Right forelimb (tissue), 1 donor: ENCODE results near the gene SORBS2.

ENCODE experiments used
- DNase-seq: peaks from one replicate; pipeline ENCODE4 v3.0.0-alpha.2; 2018

The SORBS2 gene

DNA sequence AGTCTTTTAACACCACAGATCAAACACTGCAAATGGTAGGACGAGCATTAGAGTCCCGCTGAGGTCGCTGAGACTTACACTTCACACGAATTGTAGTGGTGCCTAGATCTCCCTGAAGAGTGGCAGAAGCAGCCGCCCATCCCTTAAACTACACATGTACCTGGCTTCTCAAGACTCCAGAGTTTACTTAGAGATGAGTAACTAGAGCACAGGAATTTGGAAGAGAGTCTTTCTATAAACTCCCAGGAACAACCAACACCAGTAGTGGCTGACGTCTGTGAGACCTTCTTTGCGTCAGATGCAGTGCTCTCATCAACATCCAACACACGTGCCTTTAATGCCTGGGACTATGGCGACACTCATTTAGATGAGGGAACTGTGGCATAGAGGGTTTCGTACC is 12.6 kb downstream of the SORBS2 start:
- DNase-seq, result no peak

DNA sequence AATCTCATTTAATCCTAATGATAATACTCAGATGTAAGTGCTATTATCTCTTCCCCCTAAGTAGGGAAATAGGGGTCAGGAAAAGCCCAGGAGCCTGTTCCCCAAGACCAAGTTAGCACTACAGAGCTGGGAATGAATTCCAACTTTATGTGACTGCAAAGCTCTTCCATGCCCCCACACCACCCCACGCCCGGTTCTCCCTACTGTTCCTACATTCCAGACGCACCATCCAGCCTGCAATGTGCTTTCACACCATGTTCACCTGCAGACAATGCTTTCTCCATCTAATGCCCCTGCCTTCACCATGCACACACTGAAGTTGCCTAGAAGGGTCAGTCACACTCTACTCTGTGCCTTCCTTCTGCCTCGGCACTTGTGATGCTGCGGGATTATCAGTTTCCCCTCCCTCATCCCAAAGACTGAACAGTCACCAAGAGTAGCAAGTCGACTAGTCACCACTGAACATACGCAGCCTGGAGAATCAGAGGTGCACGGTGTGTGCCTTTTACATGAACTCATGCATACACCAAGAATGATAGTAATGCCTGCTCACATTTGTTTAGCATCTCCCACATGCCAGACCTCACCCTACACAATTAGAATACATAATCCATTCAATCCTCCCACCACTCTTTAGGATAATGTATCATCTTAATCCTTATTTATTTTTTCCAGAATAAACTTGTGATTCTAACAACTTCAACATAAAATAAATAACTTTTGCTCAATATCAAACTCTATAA is 14.2 kb downstream of the SORBS2 start:
- no peak for DNase-seq

DNA sequence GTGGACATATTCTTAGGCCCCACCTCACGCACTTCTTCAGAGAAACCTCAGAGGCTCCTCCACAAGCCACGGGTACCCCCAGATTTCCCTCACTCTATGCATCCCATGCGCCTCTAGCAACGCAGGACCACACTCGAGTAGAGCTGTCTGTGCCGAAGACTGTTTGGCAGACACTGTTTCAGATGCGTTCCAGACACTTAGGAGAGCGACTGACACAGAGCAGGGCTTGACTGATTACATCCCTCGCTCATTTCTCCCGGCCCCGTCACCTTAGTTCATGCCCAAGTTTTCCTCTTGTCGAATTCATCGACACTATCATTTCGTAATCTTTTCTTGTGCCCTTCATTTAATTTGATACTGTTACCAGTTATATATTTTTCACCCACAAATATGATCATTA is 15.0 kb downstream of the SORBS2 start:
- DNase-seq, result no peak

DNA sequence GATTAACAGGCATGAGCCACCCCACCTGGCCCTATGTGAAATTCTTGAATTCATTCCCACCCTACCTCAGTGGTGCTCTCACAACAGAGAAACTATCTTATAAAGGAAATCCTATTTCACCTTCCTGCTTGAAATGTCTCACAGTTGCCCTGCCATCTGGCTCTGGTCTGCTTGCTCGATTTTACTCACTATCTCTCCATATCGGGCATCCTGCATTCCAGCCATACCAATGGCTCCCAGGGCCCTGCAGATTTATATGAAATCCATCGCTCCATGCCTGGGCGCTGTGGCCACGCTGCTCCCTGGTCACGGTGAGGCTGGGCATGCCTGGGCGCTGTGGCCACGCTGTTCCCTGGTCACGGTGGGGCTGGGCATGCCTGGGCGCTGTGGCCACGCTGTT is 15.8 kb downstream of the SORBS2 start:
- no peak for DNase-seq

DNA sequence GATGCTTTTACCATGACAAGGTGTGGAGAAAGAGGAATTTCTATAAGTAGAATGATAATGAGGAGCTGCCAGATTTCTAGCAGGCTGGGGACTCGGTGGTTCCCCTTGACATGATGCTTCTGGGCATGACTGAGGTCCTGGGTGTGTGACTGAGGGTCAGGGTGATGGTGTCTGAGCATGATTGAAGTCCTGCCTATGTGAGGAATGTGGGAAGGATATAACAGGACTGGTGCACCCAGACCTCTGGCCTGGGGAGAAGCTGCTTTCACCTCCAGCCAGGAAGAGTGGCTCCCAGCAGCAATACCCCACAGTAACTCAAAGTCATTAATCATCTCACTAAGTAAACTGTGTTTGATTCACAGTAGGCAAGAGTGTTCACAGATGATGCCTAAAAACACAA is 17.4 kb downstream of the SORBS2 start:
- no peak for DNase-seq

DNA sequence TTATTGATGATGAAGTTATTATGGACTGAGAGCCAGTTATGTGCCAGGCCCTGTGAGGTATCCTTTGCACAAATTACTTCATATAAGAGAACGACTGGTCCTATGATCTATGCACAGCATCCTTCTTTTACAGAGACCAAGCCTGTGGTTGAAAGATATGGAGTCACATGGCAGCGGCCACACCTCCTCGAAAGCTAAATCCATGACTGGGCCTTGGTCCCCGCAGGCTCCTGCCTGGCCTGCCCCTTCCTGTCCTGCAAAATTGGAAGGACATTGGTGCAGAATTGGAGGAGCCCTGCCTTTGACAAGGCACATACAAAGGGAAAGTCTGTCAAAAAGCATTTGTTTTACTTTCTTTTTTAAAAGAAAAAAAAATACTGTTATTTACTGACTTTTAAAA is 18.3 kb downstream of the SORBS2 start:
- DNase-seq, result no peak

DNA sequence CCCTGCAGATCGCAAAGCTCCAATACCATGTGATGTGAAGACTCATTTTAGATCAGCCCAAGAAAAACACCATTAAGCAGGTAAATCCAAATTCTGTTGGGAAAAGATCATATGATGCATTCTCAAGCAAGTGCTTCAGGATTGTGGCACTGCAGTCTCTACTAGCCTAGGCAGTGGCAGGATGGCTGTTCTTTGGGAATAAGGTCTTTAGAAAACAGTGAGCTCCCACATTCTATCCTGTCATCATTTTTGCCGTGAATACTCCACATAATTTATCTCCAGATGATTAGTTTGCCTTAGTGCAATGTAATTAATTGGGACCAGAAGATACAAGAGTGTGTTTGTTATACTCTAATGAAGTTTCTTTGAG is 18.9 kb downstream of the SORBS2 start:
- no peak for DNase-seq

DNA sequence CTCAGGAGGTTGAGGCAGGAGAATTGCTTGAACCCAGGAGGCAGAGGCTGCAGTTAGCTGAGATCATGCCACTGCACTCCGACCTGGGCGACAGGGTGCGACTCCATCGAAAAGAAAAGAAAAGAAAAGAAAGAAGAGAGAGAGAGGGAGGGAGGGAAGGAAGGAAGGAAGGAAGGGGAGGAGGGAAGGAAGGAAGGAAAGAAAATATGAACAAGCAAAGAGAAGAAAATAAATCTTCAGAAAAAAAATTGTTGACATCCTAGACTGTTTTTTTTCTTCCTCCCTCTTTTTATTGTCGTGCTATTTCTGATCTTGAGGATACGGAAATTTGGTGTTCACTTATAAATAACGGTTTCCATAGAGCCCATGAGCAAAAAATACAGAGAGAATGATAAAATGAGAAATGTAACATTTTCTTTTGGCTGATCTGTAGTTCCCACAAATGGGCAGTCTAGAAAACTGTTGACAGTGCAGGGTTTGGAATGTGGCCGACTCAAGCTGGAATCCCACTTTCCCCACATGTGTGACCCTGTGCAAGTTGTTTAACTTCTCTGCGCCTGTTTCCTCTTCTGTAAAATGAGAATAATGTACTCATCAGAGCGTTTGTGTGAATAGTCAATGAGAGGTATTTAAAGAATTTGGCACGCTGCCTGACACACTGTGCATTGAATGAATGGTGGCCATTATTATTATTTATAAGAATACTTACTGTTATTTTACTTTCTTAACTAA is 19.4 kb downstream of the SORBS2 start:
- DNase-seq, result no peak

DNA sequence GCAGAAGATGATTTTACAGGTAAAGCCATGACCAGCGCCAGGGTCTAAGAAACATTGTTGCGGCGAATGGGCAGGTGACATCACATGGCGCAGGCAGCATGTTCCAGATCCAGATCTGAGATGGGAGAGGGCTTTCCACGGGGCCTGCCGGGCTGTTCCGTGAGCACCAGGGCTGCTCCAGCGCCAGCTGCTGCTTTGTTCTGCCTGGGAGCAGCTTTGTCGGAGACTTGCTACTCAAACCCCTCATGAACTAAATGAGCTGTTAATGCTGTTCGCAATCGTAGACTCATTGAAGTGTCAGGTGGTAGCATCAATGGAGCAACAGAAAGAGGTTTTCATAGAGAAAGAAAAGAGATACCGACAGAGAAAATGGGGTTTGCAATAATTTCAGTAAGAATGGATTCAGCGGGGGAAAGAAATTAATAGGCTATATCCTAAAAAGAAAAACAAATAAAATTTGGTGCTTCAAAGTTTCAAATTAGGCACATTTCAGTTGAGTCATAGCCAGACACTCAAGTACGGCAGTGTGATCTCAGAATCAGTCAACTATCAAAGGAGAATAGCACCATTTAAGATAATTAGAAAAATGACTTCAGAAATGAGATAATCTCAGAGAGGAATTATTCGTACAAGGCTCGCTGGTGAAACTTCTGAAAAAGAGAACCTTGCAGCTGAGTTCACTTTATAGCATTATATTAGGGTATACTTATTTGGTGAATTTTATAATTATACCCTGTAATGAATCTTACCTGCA is 23.9 kb downstream of the SORBS2 start:
- DNase-seq, result no peak

DNA sequence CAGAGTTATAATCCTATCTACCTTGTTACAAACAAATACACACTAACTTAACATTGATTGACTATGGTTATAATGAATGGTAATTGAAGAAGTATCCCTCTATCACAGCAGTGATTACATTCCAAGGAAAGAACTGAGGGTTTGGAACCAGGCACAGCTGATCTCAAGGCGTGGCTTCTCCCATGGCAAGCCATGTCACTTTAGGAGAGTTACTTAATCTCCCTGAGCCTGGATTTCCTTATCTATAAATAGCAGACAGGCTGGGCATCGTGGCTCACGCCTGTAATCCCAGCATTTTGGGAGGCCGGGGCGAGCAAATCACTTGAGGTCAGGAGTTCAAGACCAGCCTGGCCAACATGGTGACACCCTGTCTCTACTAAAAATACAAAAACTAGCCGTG is 25.6 kb downstream of the SORBS2 start:
- no peak for DNase-seq

DNA sequence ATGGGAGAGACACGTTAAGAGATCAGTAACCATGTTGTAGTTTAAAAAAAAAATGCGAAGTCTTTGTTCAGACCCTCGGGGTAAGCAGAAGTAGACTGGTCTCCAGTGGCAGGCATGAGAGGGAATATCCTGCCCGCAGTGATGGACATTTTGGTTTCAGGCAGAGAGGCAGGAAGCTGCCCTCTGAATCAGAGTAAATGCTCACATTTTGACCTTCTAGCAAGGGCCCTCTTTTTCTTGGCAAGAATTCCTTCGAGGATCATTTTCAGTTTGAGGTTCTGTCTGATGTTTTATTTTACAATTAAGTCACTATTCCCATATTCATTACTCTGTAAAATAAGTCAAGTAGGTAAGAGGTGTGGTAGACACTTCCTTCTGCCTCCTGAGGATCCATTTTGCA is 28.4 kb downstream of the SORBS2 start:
- DNase-seq, result no peak

DNA sequence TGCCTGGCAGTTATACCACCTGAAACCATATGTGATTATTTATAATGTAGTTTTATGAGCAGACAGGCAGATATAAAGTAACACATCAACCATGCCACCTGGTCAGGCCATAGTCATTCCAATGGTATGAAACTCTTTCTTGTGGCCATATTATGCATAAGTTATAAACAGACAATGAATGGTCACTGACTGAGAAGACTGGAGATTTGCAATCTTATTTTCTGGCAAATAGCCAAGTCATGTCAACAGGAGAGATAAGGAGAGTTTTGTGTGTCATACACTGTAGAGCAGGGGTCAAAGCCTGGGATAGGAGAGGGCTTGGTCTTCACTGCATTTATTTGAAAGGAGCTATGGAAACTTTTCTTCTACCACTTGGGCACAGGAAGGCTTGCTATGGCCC is 29.5 kb downstream of the SORBS2 start:
- no peak for DNase-seq

DNA sequence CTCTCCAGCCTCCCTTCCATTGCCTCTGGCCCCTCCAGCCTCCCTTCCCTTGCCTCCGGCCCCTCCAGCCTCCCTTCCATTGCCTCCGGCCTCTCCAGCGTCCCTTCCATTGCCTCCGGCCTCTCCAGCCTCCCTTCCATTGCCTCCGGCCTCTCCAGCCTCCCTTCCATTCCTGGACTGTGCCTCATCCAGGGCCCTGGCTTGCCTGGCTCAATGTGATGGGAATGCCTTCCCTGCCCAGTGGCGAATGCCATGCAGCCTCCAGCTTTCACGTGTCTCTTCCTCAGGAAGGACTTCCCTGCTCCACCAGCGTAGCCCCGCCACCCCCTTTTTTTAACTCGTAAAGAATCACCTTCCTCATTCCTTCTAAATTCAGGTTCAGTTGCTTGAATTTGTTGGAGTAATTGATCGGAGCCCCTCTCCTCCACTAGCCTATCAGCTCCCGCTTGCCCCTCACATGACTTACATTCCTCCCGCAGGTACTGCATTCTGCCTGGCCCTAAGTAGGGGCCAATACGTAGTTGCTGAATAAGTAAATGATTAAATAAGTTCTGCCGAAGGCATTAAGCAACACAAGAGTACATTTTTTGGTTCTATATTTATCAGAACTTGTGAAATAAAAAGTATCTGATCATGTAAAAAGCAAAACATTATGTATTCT is 30.3 kb downstream of the SORBS2 start:
- no peak for DNase-seq

DNA sequence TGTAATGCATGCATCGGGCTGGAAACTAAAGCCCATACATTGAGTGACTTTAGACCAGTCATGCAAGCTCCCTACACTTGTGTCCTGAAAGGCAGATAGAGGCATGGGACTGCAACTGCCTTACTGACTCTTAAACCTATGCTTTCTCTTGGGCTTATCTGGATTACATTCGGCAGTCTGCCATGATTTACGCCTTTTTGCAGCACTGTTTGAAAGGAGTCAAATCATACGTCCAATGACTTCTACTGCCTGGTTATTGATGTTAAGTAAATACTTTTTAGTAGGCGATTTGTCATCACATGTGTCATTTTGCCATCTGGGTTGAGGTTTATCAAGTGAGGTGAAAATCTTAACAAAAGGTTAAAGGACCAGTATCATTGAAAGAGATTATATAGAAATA is 31.5 kb downstream of the SORBS2 start:
- DNase-seq, result no peak

DNA sequence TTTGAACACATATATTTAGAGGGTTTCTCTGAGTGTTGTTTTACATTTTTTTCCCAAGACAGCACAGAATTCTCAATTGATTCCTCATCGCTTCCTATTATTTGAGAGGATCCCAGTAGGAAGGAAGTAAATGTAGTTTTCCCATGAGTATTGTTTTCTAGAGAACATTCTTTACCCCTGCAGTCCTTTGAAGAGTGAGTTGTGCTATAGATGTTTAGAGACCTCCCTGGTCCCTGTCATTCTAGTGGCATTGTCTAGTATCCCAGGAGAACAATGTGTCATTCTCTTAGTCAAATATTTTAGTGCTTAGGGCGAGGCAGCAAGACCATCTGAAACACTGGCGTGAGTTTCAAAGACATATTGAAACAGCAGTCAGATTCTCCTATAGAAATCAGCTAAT is 32.5 kb downstream of the SORBS2 start:
- no peak for DNase-seq

DNA sequence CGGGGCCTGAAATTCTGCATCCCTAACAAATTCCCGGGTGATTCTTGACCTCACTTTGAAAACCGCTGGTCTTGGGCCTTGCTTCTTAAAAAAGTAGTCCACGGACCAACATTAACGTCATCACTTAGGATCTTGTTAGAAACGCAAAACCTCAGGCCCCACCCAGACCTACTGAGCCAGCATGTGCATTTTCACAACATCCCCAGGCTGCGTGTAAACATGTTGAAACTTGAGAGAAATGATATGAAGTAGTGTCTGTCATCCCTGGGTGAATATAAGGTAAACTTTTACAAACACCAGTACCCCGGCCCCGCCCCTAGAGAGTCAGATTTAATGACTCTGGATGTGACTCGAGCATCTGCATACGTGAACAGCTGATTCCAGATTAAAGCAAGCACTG is 33.7 kb downstream of the SORBS2 start:
- DNase-seq, result no peak

DNA sequence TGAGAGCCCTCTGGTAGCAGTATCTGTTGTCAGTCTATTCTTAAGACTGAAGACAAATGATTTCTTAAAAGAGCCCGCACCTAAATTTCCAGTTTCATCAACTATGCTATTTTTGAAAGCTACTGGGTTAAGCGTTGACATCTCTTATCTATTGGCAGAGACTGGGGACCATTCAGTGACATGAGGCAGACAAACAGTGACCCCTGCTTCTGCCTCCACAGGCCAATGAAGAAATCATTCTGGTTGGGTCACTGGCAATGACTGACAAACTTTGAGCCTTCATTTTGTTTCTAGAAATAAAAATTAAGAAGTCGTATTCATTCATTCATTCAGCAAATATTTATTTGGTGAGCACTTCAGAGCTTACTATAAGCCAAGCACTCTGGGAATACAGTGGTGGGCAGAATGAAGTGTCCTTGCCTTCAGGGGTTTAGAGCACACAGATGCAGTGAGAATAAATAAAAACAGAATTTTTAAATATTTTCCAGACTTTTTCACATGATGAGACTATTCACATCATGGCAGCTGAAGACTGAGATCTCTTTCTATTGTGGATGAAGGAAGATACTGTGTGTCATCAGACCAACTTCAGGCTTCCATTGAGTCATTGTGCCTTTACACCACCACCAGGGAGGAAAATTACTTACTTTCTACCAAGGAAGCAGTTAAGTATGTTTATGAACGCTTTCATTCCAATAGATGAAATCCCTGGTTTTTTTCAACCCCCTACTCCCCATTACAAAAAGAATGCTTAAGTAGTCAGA is 36.0 kb downstream of the SORBS2 start:
- no peak for DNase-seq

DNA sequence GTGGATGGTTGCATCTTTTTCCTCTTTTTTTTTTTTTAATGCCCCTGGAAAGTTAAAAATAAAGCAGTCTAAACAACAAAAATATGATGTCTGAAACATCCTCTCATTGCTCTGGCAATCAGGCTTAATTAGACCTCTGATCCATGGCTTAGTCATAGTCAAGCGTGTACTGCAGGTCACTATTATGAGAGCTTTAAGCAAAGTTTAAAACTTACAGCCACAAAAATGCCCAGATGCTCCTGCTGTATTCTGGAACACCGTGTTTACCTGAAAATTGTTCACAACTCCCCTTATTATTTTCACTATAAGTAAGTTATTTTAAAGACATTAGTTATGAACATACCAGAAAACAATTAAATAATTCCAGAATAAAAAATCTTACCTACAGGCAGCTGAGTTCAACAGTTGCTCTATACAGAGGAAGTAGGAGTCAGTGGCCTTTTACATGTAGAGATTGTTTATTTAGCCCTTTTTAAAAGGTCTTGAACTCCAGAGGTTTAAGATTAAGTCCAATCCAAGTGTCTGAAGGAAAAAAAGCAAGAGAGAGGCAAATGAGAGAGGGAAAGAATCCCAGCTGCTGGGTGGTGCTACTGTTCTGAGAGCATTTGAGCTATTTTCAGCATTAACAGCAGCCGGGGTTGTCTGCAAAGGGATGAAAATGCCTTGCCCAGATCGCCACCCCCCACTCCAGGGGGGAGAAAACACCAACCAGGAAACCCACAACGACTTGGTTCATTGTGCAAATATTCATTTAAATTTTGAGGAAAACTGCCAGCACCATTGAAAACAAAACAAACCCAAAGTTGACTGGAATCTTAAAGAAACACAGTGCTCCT is 36.9 kb downstream of the SORBS2 start:
- DNase-seq, result peak; percentile 61

DNA sequence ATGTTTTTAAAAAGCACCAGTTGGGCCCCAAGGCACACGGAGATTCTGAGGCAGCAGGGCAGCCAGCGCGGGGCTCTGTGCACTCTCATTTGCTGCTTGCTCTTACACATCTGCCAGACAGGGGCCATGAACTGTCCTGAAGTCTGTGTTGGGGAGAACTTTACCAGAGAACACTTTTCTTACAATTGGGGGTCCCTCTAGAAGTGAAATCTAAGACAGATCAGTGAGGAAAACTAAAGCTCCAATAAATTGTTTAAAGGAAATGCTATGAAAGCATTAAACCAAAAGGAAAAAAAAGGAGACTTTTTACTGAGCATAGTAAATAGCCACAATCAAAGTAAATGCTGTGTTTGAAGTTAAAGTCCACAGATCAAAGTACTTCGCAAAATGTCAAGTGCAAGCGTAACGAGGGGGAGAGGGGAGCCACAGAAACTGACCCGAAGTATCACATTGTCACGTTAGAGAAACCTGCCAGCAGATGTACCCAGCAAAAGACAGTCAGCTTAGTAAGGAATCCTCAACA is 37.8 kb downstream of the SORBS2 start:
- no peak for DNase-seq

DNA sequence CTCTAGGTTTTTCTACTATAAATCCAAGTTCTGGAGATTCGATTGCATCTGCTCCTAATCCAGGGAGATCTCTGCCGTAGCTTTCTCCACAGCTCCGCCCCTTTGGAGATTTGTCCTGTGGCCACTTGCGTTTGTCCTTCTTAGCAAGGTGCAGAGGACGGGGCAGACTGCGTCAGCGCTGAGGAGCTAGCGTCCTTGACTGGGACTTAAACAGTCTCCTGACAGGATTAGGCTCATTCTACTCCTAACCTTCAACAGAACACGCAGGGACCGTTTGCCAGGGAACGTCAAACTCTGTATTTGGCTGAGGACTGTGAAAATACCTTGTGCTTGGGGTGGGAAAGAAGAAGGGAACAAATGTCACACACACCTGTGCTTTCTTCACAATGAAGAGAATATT is 38.6 kb downstream of the SORBS2 start:
- no peak for DNase-seq

DNA sequence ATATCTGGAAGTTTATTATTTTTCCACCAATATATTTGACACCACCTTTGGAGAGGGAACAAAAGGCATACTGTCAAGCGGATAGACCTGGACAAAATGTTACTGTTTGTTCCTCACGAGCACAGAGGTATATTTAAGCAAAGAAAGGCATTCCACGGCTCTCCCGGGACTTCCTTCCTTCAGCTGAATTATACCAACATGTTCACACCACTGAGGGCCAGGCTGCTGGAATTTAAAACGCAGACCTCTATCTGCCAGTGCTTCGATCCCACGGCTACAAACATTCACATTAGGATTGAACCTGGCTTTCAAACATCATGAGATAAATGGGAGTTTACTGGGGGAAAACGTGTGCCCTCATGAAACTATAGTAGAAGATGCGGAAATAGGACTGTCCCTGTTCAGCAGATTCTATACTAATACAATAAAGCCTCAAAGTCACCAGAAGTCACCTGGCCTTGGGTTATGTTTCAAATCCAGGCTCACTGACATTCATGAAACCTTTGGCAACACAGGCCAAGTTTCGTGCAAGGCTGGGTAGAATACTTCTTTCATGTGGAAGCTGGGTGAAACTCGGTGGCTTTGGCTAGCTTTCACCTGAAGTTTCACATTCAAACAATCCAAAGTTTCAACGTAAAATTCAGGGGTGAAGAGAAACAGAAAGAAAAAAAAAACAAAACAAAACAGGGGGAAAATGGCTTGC is 39.5 kb downstream of the SORBS2 start:
- DNase-seq, result no peak
